GM12892 (cell line): Measurements from ENCODE around the gene HHIPL1.

Source experiments
- POLR2A ChIP-seq: IDR thresholded peaks from 2 replicates; pipeline ENCODE4 v1.6.1; 2011; ENCODE audit warnings: low read depth, low read length, control low read depth
- POLR2AphosphoS5 ChIP-seq: IDR thresholded peaks from 2 replicates; pipeline ENCODE4 v1.6.1; 2011; ENCODE audit warnings: low read depth, low read length, control low read depth
- TAF1 ChIP-seq: IDR thresholded peaks from 2 replicates; pipeline ENCODE4 v1.6.1; 2011; ENCODE audit warnings: low read depth, mild to moderate bottlenecking, control low read depth, low read length, borderline replicate concordance

DNA sequence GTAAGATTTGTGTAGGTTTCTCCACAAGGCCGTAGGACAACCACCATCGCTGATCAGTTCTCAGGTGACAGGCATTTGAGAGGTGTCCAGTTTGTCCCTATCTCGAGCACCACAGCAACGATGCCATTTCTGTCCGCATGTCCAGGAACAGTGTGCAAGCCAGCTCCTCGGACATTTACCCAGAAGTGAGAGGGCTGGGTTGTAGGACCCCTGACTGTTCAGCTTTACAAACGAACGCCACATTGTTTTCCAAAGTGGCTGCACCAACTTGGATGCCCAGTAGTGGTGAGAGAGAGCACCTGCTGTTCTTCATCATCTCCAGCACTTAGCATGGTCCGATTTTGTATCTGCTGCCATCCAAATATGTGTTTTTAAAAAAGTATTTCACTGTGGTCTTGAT is 77.8 kb downstream of the HHIPL1 start:
- TF ChIP-seq POLR2A (no peak), TAF1 (no peak), POLR2AphosphoS5 (no peak)
